Activated B cell treated with CpG ODN at 0.5 μM for 24 hours (primary cell): ENCODE measurements around the gene PAPSS2. TPM values are rescaled to one million over a fixed set of nuclear protein-coding genes. Genes with fewer than 3 reads are reported as not detected.

Experiments used
- ATAC-seq: fragments of 200-7000 bp; cut with Tn5 transposase; one replicate; pipeline ENCODE4 v1.10.0; 2021; ENCODE audit warnings: low read depth, mild to moderate bottlenecking, moderate library complexity
- CTCF ChIA-PET: fragments of 350-600 bp; sonication (Branson Sonifier 250); formaldehyde crosslinking; loops from one replicate; lab custom pipeline; 2021; ENCODE audit warnings: antibody characterized with exemption; lab: Charles Lee
- POLR2A ChIA-PET: fragments of 350-600 bp; sonication (Branson Sonifier 250); formaldehyde crosslinking; loops from one replicate; lab custom pipeline; 2021; ENCODE audit warnings: antibody characterized with exemption; lab: Charles Lee
- DNase-seq: peaks from one replicate; pipeline ENCODE4 v3.0.0; 2022
- H3K27ac Mint-ChIP-seq: one replicate; pipeline ENCODE4 v1.8.0; 2020; ENCODE audit warnings: mixed read lengths
- H3K27me3 Mint-ChIP-seq: one replicate; pipeline ENCODE4 v1.8.0; 2021; ENCODE audit warnings: mixed read lengths
- H3K36me3 Mint-ChIP-seq: one replicate; pipeline ENCODE4 v1.8.0; 2021; ENCODE audit warnings: low read depth, mixed read lengths
- H3K4me1 Mint-ChIP-seq: one replicate; pipeline ENCODE4 v1.8.0; 2021; ENCODE audit warnings: mixed read lengths
- H3K4me3 Mint-ChIP-seq: one replicate; pipeline ENCODE4 v1.8.0; 2020; ENCODE audit warnings: mild to moderate bottlenecking, mixed read lengths
- H3K9me3 Mint-ChIP-seq: one replicate; pipeline ENCODE4 v1.8.0; 2020; ENCODE audit warnings: mixed read lengths
- intact Hi-C: fragments of 100-400 bp; cut with micrococcal nuclease; formaldehyde crosslinking; loops from one replicate; pipeline ENCODE4 v1.15.1; 2024
- total RNA-seq: library from RNA; stranded (reverse); gene quantifications from 2 replicates; pipeline ENCODE4 v1.2.3, GENCODE V29; 2022
- TF ChIP-seq, protein P1 (sequence below): fragments of 200-600 bp; IDR thresholded peaks from one replicate; pipeline ENCODE4 v1.8.0; 2022; ENCODE audit warnings: antibody characterized with exemption, mild to moderate bottlenecking

The PAPSS2 gene
- total RNA-seq, 1 donor from 2014 or later: not detected

DNA sequence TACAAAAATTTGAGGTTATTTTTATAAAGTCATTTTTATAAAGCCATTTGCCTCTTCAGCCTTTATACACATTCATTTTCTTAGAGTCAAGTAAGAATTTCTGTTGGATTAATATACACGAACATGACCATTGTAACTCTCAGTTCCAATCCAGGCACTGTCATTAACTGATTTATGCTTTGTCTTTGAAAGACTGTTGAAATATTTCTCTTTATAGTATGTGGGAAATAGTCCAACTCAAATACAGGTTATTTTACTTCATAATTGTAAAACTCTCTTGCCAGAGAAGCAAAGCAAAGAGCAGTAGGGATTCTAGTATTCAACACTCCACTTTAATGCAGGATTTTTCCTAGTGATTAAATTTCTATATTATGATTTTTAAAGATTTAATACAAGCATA lies 36.5 kb upstream of the PAPSS2 start:
- TF ChIP-seq, protein P1, sequence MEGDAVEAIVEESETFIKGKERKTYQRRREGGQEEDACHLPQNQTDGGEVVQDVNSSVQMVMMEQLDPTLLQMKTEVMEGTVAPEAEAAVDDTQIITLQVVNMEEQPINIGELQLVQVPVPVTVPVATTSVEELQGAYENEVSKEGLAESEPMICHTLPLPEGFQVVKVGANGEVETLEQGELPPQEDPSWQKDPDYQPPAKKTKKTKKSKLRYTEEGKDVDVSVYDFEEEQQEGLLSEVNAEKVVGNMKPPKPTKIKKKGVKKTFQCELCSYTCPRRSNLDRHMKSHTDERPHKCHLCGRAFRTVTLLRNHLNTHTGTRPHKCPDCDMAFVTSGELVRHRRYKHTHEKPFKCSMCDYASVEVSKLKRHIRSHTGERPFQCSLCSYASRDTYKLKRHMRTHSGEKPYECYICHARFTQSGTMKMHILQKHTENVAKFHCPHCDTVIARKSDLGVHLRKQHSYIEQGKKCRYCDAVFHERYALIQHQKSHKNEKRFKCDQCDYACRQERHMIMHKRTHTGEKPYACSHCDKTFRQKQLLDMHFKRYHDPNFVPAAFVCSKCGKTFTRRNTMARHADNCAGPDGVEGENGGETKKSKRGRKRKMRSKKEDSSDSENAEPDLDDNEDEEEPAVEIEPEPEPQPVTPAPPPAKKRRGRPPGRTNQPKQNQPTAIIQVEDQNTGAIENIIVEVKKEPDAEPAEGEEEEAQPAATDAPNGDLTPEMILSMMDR: no peak
- Mint-ChIP-seq H3K27me3 (peaks cover 15% of the 10 kb centered on the region), H3K27ac (no peak overlapping the region), H3K36me3 (no peaks in the 10 kb centered on the region), H3K4me1 (no peaks in the 10 kb centered on the region), H3K9me3 (no peaks in the 10 kb centered on the region), H3K4me3 (no peak overlapping the region)
- ChIA-PET POLR2A (no interaction called here), CTCF (no interaction called here)
- no peak for DNase-seq
- no peak for ATAC-seq
- intact Hi-C loops: no loop called here

DNA sequence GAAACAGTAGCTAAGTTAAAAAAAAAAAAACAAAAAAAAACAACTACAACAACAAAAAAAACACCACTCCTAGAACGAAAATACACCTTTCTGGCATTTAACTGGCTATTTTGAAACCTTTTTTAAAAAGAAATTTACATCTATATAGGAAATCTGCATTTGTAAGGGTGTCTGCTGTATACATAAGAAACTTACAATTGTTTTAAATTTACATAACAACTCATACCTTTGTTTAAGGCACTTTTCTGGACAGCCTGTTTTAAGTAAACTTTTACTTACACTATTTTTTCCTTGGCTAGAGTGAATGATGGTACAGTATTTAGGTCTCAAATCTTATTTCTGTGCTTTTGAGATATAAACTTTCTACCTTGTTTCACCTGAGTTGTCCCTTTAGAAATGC lies 34.0 kb upstream of the PAPSS2 start:
- no peak overlapping the region for H3K4me3 Mint-ChIP-seq
- no peaks in the 10 kb centered on the region for H3K36me3 Mint-ChIP-seq
- H3K27me3 Mint-ChIP-seq: peaks cover 8% of the 10 kb centered on the region
- intact Hi-C loops: no loop called here
- TF ChIP-seq, protein P1: no peak
- no peak for ATAC-seq
- POLR2A ChIA-PET: no interaction called here
- H3K4me1 Mint-ChIP-seq: no peaks in the 10 kb centered on the region
- no peak for DNase-seq
- no peak overlapping the region for H3K27ac Mint-ChIP-seq
- H3K9me3 Mint-ChIP-seq: no peaks in the 10 kb centered on the region
- CTCF ChIA-PET: no interaction called here

DNA sequence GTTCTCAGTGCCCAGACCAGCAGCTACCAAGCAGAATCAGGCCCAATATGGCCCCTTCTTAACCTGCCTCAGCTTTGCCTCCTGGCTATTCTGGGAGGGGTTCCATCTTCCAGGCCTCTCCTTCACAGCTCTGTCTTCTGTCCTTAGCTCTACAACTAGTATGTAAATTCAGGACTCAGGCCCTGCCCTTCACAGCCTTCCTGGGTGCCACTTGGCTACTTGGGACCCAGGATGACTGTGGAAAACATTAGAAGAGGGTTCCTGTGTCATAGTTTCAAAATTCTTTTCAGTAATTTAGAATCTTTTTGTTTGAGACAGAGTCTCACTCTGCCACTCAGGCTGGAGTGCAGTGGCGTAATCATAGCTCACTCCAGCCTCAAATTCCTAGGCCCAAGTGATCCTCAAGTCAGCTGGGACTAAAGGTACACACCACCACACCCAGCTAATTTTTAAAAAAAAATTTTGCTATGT lies 33.2 kb upstream of the PAPSS2 start:
- ChIA-PET POLR2A (no interaction called here), CTCF (no interaction called here)
- Mint-ChIP-seq H3K36me3 (no peaks in the 10 kb centered on the region), H3K4me3 (no peak overlapping the region), H3K4me1 (no peaks in the 10 kb centered on the region), H3K27ac (no peak overlapping the region), H3K27me3 (peaks cover 8% of the 10 kb centered on the region), H3K9me3 (peaks cover 2% of the 10 kb centered on the region)
- intact Hi-C loops: no loop called here
- DNase-seq (no peak), ATAC-seq (no peak)
- TF ChIP-seq, protein P1: no peak

DNA sequence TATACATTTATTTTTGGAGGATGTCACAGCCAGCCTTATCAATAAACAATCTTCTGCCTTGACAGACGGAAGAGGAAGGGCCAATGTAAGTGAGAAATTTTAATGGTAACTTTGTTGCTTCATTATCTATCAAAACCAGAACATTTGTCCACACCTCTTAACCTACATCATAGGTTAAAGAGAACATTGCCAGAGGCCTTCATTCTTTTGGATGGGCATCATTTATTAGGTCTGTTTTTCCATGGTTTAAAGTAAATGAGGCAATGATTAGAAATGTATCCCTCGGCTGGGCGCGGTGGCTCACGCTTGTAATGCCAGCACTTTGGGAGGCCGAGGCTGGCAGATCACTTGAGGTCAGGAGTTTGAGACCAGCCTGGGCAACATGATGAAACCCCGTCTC lies 29.5 kb upstream of the PAPSS2 start:
- Mint-ChIP-seq H3K9me3 (peaks cover 6% of the 10 kb centered on the region), H3K4me1 (no peaks in the 10 kb centered on the region), H3K36me3 (no peaks in the 10 kb centered on the region), H3K27ac (no peak overlapping the region), H3K27me3 (peaks cover 1% of the 10 kb centered on the region), H3K4me3 (no peak overlapping the region)
- DNase-seq (no peak), ATAC-seq (no peak)
- TF ChIP-seq, protein P1: no peak
- ChIA-PET CTCF (no interaction called here), POLR2A (no interaction called here)
- intact Hi-C loops: no loop called here

DNA sequence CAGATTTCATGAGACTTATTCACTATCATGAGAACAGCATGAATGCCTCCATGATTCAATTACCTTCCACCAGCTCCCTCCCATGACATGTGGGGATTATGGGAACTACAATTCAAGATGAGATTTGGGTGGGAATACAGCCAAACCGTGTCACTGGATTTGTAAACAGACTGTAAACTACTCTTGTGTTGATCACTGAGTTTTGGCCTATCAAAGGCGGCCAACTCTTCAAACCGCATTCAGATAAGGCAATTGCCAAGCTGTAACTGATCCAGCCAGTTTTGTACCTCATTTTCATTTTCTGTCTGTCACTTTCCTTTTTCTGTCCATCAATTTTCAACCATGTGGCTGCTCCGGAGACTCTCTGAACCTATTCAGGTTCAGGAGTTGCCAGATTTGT lies 27.2 kb upstream of the PAPSS2 start:
- H3K27me3 Mint-ChIP-seq: peaks cover 1% of the 10 kb centered on the region
- H3K4me3 Mint-ChIP-seq: no peak overlapping the region
- H3K4me1 Mint-ChIP-seq: peaks cover 7% of the 10 kb centered on the region
- ChIA-PET CTCF (no interaction called here), POLR2A (no interaction called here)
- DNase-seq (no peak), ATAC-seq (no peak)
- TF ChIP-seq, protein P1: no peak
- H3K36me3 Mint-ChIP-seq: no peaks in the 10 kb centered on the region
- intact Hi-C loops: no loop called here
- no peak overlapping the region for H3K27ac Mint-ChIP-seq
- peaks cover 6% of the 10 kb centered on the region for H3K9me3 Mint-ChIP-seq
